ENCODE data around the gene NENF.

The NENF gene

GRCh38 chr1:212432272-212432660 is 454 bp upstream of the NENF start:
- TF ChIP-seq CTCF (conservative IDR thresholded peaks at IDR 0.05) (no peak), ZFX (IDR thresholded peaks at IDR 0.05) (no peak)
- H3K27ac ChIP-seq: peak overlapping the region; percentile 69

- peak overlapping the region; percentile 69; the same call in 1 of the 2 replicates for H3K27ac ChIP-seq
- TF ChIP-seq CTCF (conservative IDR thresholded peaks at IDR 0.05): no peak
- no peak for TF ChIP-seq ZFX (IDR thresholded peaks at IDR 0.05)
Observed at GRCh38 chr1:212433577-212434462, 1.1 kb downstream of the NENF start.

- no peak overlapping the region for H3K27ac ChIP-seq
- TF ChIP-seq ZFX (IDR thresholded peaks at IDR 0.05) (no peak), CTCF (conservative IDR thresholded peaks at IDR 0.05) (no peak)
Observed at GRCh38 chr1:212434992-212435391, 2.3 kb downstream of the NENF start.

- no peak overlapping the region for H3K27ac ChIP-seq
- TF ChIP-seq CTCF (conservative IDR thresholded peaks at IDR 0.05): no peak
- no peak for TF ChIP-seq ZFX (IDR thresholded peaks at IDR 0.05)
Observed at GRCh38 chr1:212437179-212437798, 4.6 kb downstream of the NENF start.

- no peak for TF ChIP-seq CTCF (conservative IDR thresholded peaks at IDR 0.05)
- TF ChIP-seq ZFX (IDR thresholded peaks at IDR 0.05): no peak
- H3K27ac ChIP-seq: no peak overlapping the region
Observed at GRCh38 chr1:212438831-212439237, 6.1 kb downstream of the NENF start.

- H3K27ac ChIP-seq: no peak overlapping the region
- TF ChIP-seq ZFX (IDR thresholded peaks at IDR 0.05) (no peak), CTCF (conservative IDR thresholded peaks at IDR 0.05) (no peak)
Observed at GRCh38 chr1:212440419-212440818, 7.7 kb downstream of the NENF start.

GRCh38 chr1:212442408-212442807 is 9.7 kb downstream of the NENF start:
- no peak for TF ChIP-seq CTCF (conservative IDR thresholded peaks at IDR 0.05)
- TF ChIP-seq ZFX (IDR thresholded peaks at IDR 0.05): no peak
- H3K27ac ChIP-seq: no peak overlapping the region
